GM10266 (cell line): Measurements from ENCODE around the gene CLK2.
A peak's percentile ranks its signal among the peaks of the same experiment; 100 is the strongest.

ENCODE experiments used
- DNase-seq: peaks from one replicate; pipeline ENCODE4 v3.0.0; 2012; ENCODE audit errors: extremely low spot score
- CTCF ChIP-seq: IDR thresholded peaks from 2 replicates; pipeline ENCODE4 v1.5.1; 2012; ENCODE audit warnings: mild to moderate bottlenecking, low read depth; ENCODE audit not compliant: control insufficient read depth, insufficient read depth; ENCODE audit errors: missing control alignments

The CLK2 gene

GRCh38 chr1:155261852-155262673 is 11.2 kb downstream of the CLK2 start, which contains the start of gene SCAMP3:
SCAMP3 (minus strand) TSS chr1:155262360; CDS start chr1:155262151, 209 bp downstream.
- no peak for TF ChIP-seq CTCF
- peak; percentile 97 for DNase-seq

GRCh38 chr1:155261493-155261851 is 11.8 kb downstream of the CLK2 start:
- no peak for DNase-seq
- TF ChIP-seq CTCF = no peak

GRCh38 chr1:155260276-155260675 is 13.0 kb downstream of the CLK2 start:
- TF ChIP-seq CTCF = no peak
- no peak for DNase-seq

GRCh38 chr1:155256058-155256852 is 17.0 kb downstream of the CLK2 start:
- no peak for TF ChIP-seq CTCF
- no peak for DNase-seq

- TF ChIP-seq CTCF = no peak
Observed at GRCh38 chr1:155255243-155256007, 17.9 kb downstream of the CLK2 start, which contains the start of gene ENTREP3. ENTREP3 (minus strand) TSS chr1:155255483; CDS start chr1:155254877, 606 bp downstream.

GRCh38 chr1:155254714-155255242 is 18.5 kb downstream of the CLK2 start:
- peak; percentile 35 for DNase-seq
- TF ChIP-seq CTCF = no peak

More at GRCh38 chr1:155255243-155256007, 17.9 kb downstream of the CLK2 start, which contains the start of gene ENTREP3:
- peak; percentile 92 for DNase-seq
